Upper lobe of right lung (tissue), 1 donor: ENCODE results near the gene ATP11C. TPM values are rescaled to one million over a fixed set of nuclear protein-coding genes. Genes with fewer than 3 reads are reported as not detected.
"Not testable (repeated sequence)": the region's sequence is repeated elsewhere in the genome, so short reads cannot be mapped to it uniquely, and the experiment has no call there.

Experiments
- ATAC-seq: fragments of 200-7000 bp; cut with Tn5 transposase; one replicate; pipeline ENCODE4 v1.9.1; 2020; ENCODE audit warnings: mild to moderate bottlenecking, moderate library complexity
- DNase-seq: peaks from one replicate; pipeline ENCODE4 v3.0.0-alpha.2; 2020
- H3K27ac ChIP-seq: fragments of 200-600 bp; one replicate; pipeline ENCODE4 v1.8.0; 2022
- H3K27me3 ChIP-seq: fragments of 200-600 bp; one replicate; pipeline ENCODE4 v1.8.0; 2022; ENCODE audit warnings: mild to moderate bottlenecking
- H3K36me3 ChIP-seq: fragments of 200-600 bp; one replicate; pipeline ENCODE4 v1.8.0; 2022
- H3K4me1 ChIP-seq: fragments of 200-600 bp; one replicate; pipeline ENCODE4 v1.8.0; 2022
- H3K4me3 ChIP-seq: fragments of 200-600 bp; one replicate; pipeline ENCODE4 v1.8.0; 2022; ENCODE audit warnings: mild to moderate bottlenecking
- H3K9me3 ChIP-seq: fragments of 200-600 bp; one replicate; pipeline ENCODE4 v1.8.0; 2022
- intact Hi-C: fragments of 100-400 bp; cut with DNase I; formaldehyde crosslinking; loops from one replicate; pipeline ENCODE4 v1.11.0; 2022
- total RNA-seq: library from RNA; stranded (reverse); fragmentation: NEBNext Ultra II Directional; extraction: Animal tissue kit (Norgen Biotek cat#: 25700); gene quantifications from one replicate; pipeline ENCODE4 v1.2.1, GENCODE V29; 2021
- TF ChIP-seq, protein P1 (sequence below): fragments of 200-600 bp; IDR thresholded peaks from one replicate; pipeline ENCODE4 v1.8.0; 2022; ENCODE audit warnings: antibody characterized with exemption
- donor health status: DM: no; HTN: yes; CAD: no; lungs with severe emphysema.

Gene ATP11C
- total RNA-seq, 1 donor from 2014 or later = 19.6 TPM

GRCh38 chrX:139969286-139969685 is 36.4 kb upstream of the ATP11C start:
- Histone ChIP-seq H3K4me3 (no peak overlapping the region), H3K4me1 (no peaks in the 10 kb centered on the region), H3K9me3 (no peaks in the 10 kb centered on the region), H3K27me3 (no peaks in the 10 kb centered on the region), H3K36me3 (no peaks in the 10 kb centered on the region), H3K27ac (no peak overlapping the region)
- TF ChIP-seq, protein P1, sequence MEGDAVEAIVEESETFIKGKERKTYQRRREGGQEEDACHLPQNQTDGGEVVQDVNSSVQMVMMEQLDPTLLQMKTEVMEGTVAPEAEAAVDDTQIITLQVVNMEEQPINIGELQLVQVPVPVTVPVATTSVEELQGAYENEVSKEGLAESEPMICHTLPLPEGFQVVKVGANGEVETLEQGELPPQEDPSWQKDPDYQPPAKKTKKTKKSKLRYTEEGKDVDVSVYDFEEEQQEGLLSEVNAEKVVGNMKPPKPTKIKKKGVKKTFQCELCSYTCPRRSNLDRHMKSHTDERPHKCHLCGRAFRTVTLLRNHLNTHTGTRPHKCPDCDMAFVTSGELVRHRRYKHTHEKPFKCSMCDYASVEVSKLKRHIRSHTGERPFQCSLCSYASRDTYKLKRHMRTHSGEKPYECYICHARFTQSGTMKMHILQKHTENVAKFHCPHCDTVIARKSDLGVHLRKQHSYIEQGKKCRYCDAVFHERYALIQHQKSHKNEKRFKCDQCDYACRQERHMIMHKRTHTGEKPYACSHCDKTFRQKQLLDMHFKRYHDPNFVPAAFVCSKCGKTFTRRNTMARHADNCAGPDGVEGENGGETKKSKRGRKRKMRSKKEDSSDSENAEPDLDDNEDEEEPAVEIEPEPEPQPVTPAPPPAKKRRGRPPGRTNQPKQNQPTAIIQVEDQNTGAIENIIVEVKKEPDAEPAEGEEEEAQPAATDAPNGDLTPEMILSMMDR = no peak
- intact Hi-C loops = no loop called here
- ATAC-seq (no peak), DNase-seq (no peak)

GRCh38 chrX:139967750-139968149 is 34.9 kb upstream of the ATP11C start:
- no peak for ATAC-seq
- no peak for DNase-seq
- no peak overlapping the region for H3K27ac ChIP-seq

DNA sequence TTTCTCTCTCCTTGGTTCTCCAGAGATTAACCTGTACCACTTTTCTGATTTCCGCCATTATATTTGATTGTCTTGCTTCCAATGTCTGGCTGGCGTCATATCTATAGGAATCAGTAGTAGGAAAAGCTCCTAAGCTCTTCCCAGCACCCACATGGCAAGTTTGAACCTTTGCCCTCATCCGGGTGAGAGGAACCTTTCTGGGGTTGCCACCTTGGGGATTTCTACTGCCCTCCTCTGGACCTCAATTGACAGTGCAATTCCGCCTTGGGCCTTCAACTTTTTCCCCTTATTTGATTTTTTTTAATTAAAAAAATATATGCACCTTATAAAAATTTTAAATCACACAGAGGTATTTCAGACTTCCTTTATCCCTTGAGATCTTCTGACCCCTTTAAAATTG is 34.4 kb upstream of the ATP11C start:
- intact Hi-C loops = no loop called here
- no peaks in the 10 kb centered on the region for H3K9me3 ChIP-seq
- H3K4me1 ChIP-seq = no peaks in the 10 kb centered on the region
- DNase-seq (no peak), ATAC-seq (no peak)
- H3K27ac ChIP-seq = no peak overlapping the region
- H3K4me3 ChIP-seq = no peak overlapping the region
- no peaks in the 10 kb centered on the region for H3K27me3 ChIP-seq
- TF ChIP-seq, protein P1 = no peak
- H3K36me3 ChIP-seq = no peaks in the 10 kb centered on the region

More at GRCh38 chrX:139967750-139968149, 34.9 kb upstream of the ATP11C start:
- Histone ChIP-seq H3K27me3 (no peaks in the 10 kb centered on the region), H3K36me3 (no peaks in the 10 kb centered on the region), H3K9me3 (no peaks in the 10 kb centered on the region), H3K4me3 (no peak overlapping the region), H3K4me1 (no peaks in the 10 kb centered on the region)
- TF ChIP-seq, protein P1 = no peak
- intact Hi-C loops = no loop called here

- H3K36me3 ChIP-seq, intact Hi-C loops, H3K27ac ChIP-seq, ATAC-seq, H3K9me3 ChIP-seq, H3K4me1 ChIP-seq, H3K27me3 ChIP-seq, DNase-seq, H3K4me3 ChIP-seq: not testable (repeated sequence)
- TF ChIP-seq, protein P1 = peak; percentile 15
Observed at GRCh38 chrX:139966159-139966558, 33.3 kb upstream of the ATP11C start.

- DNase-seq (no peak), ATAC-seq (no peak)
- Histone ChIP-seq H3K36me3 (no peaks in the 10 kb centered on the region), H3K9me3 (no peaks in the 10 kb centered on the region), H3K27ac (no peak within 1 kb of the TSS), H3K4me1 (no peaks in the 10 kb centered on the region), H3K27me3 (no peaks in the 10 kb centered on the region), H3K4me3 (no peak within 1 kb of the TSS)
- intact Hi-C loops = no loop called here
- TF ChIP-seq, protein P1 = no peak
Observed at GRCh38 chrX:139965421-139965820, 32.6 kb upstream of the ATP11C start, which contains the start of gene CXorf66. Gene CXorf66 (minus strand): TSS chrX:139965521. CDS start chrX:139965496, 25 bp downstream.

- H3K27ac ChIP-seq, H3K4me3 ChIP-seq, H3K4me1 ChIP-seq, H3K27me3 ChIP-seq, DNase-seq, ATAC-seq, H3K9me3 ChIP-seq, H3K36me3 ChIP-seq, intact Hi-C loops: not testable (repeated sequence)
Observed at GRCh38 chrX:139961091-139961490, 28.2 kb upstream of the ATP11C start.
